HCT116 (cell line): ENCODE results near the gene ANKRD39. TPM values are rescaled to one million over a fixed set of nuclear protein-coding genes. Genes with fewer than 3 reads are reported as not detected.
"Not testable (repeated sequence)": the region's sequence is repeated elsewhere in the genome, so short reads cannot be mapped to it uniquely, and the experiment has no call there.

Experiments
- ATAC-seq: fragments of 200-7000 bp; cut with Tn5 transposase; 2 replicates; pipeline ENCODE4 v1.9.1; 2020; ENCODE audit warnings: mild to moderate bottlenecking, moderate library complexity
- BruUV-seq: library from RNA; stranded (reverse); fragments of 400-500 nt; replicated peaks from 2 replicates; lab custom pipeline; 2021; lab: Mats Ljungman, UMichigan
- CTCF ChIA-PET: fragments of 300-600 bp; sonication (Branson Sonifier 250); formaldehyde crosslinking; loops from one replicate; lab custom pipeline; 2021; ENCODE audit warnings: antibody characterized with exemption; lab: Charles Lee
- POLR2A ChIA-PET: fragments of 300-600, 350-600 bp; sonication (Branson Sonifier 250); formaldehyde crosslinking; loops from one replicate; lab custom pipeline; 2021; ENCODE audit warnings: antibody characterized with exemption; lab: Charles Lee
- RAD21 ChIA-PET, 2 experiments: fragments of 300-600 bp; sonication (Branson Sonifier 250); formaldehyde crosslinking; loops; one replicate each; lab custom pipeline; 2023; ENCODE audit warnings: low total read pairs in 2 of 2; ENCODE audit not compliant: uncharacterized antibody in 2 of 2, unreplicated experiment in 2 of 2, low non-redundant PET in 1 of 2; lab: Charles Lee
- DNase-seq: peaks from one replicate; pipeline ENCODE4 v3.0.0-alpha.2; 2010; ENCODE audit warnings: low read depth, low spot score
- H2AFZ ChIP-seq: fragments of 200-600 bp; shearing (Covaris generic), sonication (generic); 2 replicates; pipeline ENCODE4 v1.6.1; 2017; ENCODE audit warnings: low read depth, mixed run types, mixed read lengths, antibody characterized with exemption, low read length; ENCODE audit not compliant: poor library complexity, severe bottlenecking
- H3K27ac ChIP-seq: 2 replicates; pipeline ENCODE4 v1.5.1; 2012; ENCODE audit warnings: low read depth, low read length
- H3K27me3 ChIP-seq: fragments of 200-600 bp; sonication (generic); 2 replicates; pipeline ENCODE4 v1.6.1; 2016; ENCODE audit warnings: mixed run types, low read length, mixed read lengths; ENCODE audit not compliant: insufficient read depth
- H3K36me3 ChIP-seq, 2 experiments: fragments of 200-500 bp in 1 of 2; fragments of 200-600 bp in 1 of 2; sonication (Bioruptor generic) in 1 of 2; sonication (generic) in 1 of 2; 2 replicates each; pipeline versions ENCODE4 v1.5.1 to v1.6.1; 2014 to 2016; ENCODE audit warnings: low read length in 2 of 2, inconsistent platforms in 1 of 2, mixed read lengths in 1 of 2, mixed run types in 1 of 2; ENCODE audit not compliant: insufficient read depth in 2 of 2, control insufficient read depth in 1 of 2
- H3K4me1 ChIP-seq, 2 experiments: fragments of 200-600 bp in 1 of 2; sonication (generic) in 1 of 2; 2 replicates each; pipeline versions ENCODE4 v1.5.1 to v1.6.1; 2012 to 2017; ENCODE audit warnings: low read length in 2 of 2, inconsistent platforms in 1 of 2, mild to moderate bottlenecking in 1 of 2, mixed read lengths in 1 of 2, mixed run types in 1 of 2, moderate library complexity in 1 of 2; ENCODE audit not compliant: insufficient read depth in 2 of 2, control insufficient read depth in 1 of 2
- H3K4me2 ChIP-seq: fragments of 200-600 bp; sonication (generic); 2 replicates; pipeline ENCODE4 v1.6.1; 2017; ENCODE audit warnings: mixed run types, low read length, mixed read lengths
- H3K4me3 ChIP-seq, 2 experiments: fragments of 200-600 bp in 1 of 2; sonication (generic) in 1 of 2; replicated peaks in 1 of 2; 2 replicates each; pipeline ENCODE4 v1.5.1; 2011 to 2016; ENCODE audit warnings: low read length in 2 of 2, control low read depth in 1 of 2, low read depth in 1 of 2, mild to moderate bottlenecking in 1 of 2, mixed read lengths in 1 of 2, mixed run types in 1 of 2
- H3K79me2 ChIP-seq: fragments of 200-600 bp; sonication (generic); 2 replicates; pipeline ENCODE4 v1.6.1; 2017; ENCODE audit warnings: mild to moderate bottlenecking, mixed run types, low read length, moderate library complexity, mixed read lengths; ENCODE audit not compliant: insufficient read depth
- H3K9ac ChIP-seq: fragments of 200-600 bp; sonication (generic); 2 replicates; pipeline ENCODE4 v1.6.1; 2016; ENCODE audit warnings: low read length, mixed read lengths
- H3K9me2 ChIP-seq: fragments of 200-600 bp; sonication (generic), shearing (Covaris generic); 2 replicates; pipeline ENCODE4 v1.6.1; 2017; ENCODE audit warnings: mixed run types, mild to moderate bottlenecking, moderate library complexity; ENCODE audit not compliant: insufficient read depth
- H3K9me3 ChIP-seq, 2 experiments: fragments of 200-500 bp in 1 of 2; fragments of 200-600 bp in 1 of 2; sonication (Bioruptor generic) in 1 of 2; sonication (generic) in 1 of 2; 2 replicates each; pipeline ENCODE4 v1.6.1; 2014 to 2017; ENCODE audit warnings: low read length in 2 of 2, mixed read lengths in 2 of 2, inconsistent platforms in 1 of 2, low read depth in 1 of 2, mild to moderate bottlenecking in 1 of 2, mixed run types in 1 of 2, moderate library complexity in 1 of 2; ENCODE audit not compliant: control insufficient read depth in 1 of 2, insufficient read depth in 1 of 2
- H4K20me1 ChIP-seq: fragments of 200-600 bp; sonication (generic), shearing (Covaris generic); 2 replicates; pipeline ENCODE4 v1.6.1; 2017; ENCODE audit warnings: mixed run types, mild to moderate bottlenecking, moderate library complexity; ENCODE audit not compliant: insufficient read depth
- YY1 ChIP-seq: IDR thresholded peaks from 2 replicates; pipeline ENCODE4 v1.6.1; 2011; ENCODE audit warnings: low read length, low read depth, moderate library complexity, mild to moderate bottlenecking; ENCODE audit not compliant: insufficient replicate concordance; ENCODE audit errors: extremely low read depth
- intact Hi-C: fragments of 100-400 bp; cut with micrococcal nuclease; formaldehyde crosslinking; loops from 2 replicates; pipeline ENCODE4 v1.10.0; 2022
- total RNA-seq: library from RNA; stranded (reverse); gene quantifications from one replicate; pipeline ENCODE4 v1.2.1, GENCODE V29; 2021; ENCODE audit not compliant: unreplicated experiment

The ANKRD39 gene
- total RNA-seq, 1 experiment from 2014 or later, result 24.2 TPM

DNA sequence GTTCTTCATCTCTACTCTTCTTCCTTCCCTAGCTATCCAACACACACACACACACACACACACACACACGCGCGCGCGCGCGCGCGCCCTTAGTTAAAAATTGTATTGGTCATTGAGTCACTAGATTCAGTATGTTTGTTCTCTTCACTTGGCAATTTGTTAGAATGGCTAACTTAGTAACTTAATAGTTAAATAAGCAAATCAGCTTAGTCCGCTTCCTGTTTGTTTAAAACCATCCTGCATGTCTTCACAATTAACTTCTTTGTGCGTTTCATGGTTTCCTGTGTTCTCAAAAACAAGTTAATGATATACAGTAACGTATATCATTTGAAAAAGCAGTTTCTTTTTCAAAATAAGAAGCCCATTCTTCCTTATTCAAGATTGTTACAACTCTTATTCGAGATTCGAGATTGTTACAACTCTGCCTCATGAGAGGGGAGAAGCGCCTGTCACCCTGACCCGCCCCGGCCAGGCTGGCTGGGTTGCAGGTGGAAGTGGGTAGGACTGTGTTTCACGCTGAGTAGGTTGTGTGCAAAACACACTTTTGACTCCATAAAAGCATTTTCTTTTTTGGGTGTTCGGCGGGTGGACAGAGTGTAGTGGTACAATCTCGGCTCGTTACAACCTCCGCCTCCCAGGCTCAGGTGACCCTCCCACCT lies 51.2 kb downstream of the ANKRD39 start:
- TF ChIP-seq YY1, result no peak
- TF ChIP-seq, all 23 proteins: peak for 0
- no peak overlapping the region for H3K27ac ChIP-seq
- H3K27me3 ChIP-seq, result no peaks in the 10 kb centered on the region
- H3K4me3 ChIP-seq, result no peak overlapping the region
- no peak overlapping the region for H3K9ac ChIP-seq
- BruUV-seq, result no TSS peak
- H3K4me1 ChIP-seq, result no peaks in the 10 kb centered on the region
- ChIA-PET CTCF (interaction anchor here (0.9 kb wide), 1 partner anchor 10 kb away, joined by 3 read pairs; the partner anchor contains the start of gene CNNM3), RAD21 (no interaction called here), POLR2A (interaction anchor here (1.0 kb wide), 1 partner anchor 10 kb away, joined by 3 read pairs; the partner anchor contains the start of gene CNNM3)
- no peak for DNase-seq
- ATAC-seq, result no peak
- no peak overlapping the region for H3K4me2 ChIP-seq
- no peaks in the 10 kb centered on the region for H3K79me2 ChIP-seq
- no peaks in the 10 kb centered on the region for H4K20me1 ChIP-seq
- intact Hi-C loops, result no loop called here
- H3K9me2 ChIP-seq, result no peaks in the 10 kb centered on the region
- H3K9me3 ChIP-seq, result no peaks in the 10 kb centered on the region
- no peak overlapping the region for H2AFZ ChIP-seq
- H3K36me3 ChIP-seq, result peaks cover 0 to 5% of the 10 kb centered on the region in 2 experiments; a peak in 3 of 4 replicates

- H3K9me2 ChIP-seq, H3K4me3 ChIP-seq, H4K20me1 ChIP-seq, H3K36me3 ChIP-seq, H3K4me1 ChIP-seq, H3K79me2 ChIP-seq, H3K27ac ChIP-seq, H3K9me3 ChIP-seq, H3K4me2 ChIP-seq, BruUV-seq, H3K9ac ChIP-seq, CTCF ChIA-PET, H3K27me3 ChIP-seq, H2AFZ ChIP-seq, RAD21 ChIA-PET, DNase-seq, intact Hi-C loops, ATAC-seq: not testable (repeated sequence)
- POLR2A ChIA-PET, result interaction anchor here (1.0 kb wide), 1 partner anchor 10 kb away, joined by 3 read pairs; the partner anchor contains the start of gene CNNM3
These were observed 51.9 kb downstream of the ANKRD39 start for GRCh38 chr2:96805946-96806345.
